ENCODE data around the gene PCCA.
"Not testable (repeated sequence)": the region's sequence is repeated elsewhere in the genome, so short reads cannot be mapped to it uniquely, and the experiment has no call there.

Gene PCCA

GRCh38 chr13:100245104-100245503 is 156.2 kb downstream of the PCCA start:
- no peak for DNase-seq (ENCODE audit: low read depth in 2 of 2)

GRCh38 chr13:100247937-100248336 is 159.0 kb downstream of the PCCA start:
- DNase-seq (ENCODE audit: low read depth in 2 of 2) = no peak

DNA sequence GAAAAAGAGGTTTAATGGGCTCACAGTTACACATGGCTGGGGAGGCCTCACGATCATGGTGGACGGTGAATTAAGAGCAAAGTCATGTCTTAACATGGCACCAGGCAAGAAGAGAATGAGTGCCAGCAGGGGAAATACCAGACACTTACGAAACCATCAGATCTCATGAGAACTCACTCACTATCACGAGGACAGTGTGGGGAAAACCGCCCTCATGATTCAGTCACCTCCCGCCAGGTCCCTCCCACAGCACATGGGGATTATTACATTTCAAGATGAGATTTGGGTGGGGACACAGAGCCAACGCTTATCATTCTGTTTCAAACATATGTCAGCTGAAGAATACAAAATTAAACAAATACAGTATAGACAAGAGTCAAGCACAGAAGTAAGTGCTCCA is 165.1 kb downstream of the PCCA start:
- DNase-seq (ENCODE audit: low read depth in 2 of 2) = no peak

DNA sequence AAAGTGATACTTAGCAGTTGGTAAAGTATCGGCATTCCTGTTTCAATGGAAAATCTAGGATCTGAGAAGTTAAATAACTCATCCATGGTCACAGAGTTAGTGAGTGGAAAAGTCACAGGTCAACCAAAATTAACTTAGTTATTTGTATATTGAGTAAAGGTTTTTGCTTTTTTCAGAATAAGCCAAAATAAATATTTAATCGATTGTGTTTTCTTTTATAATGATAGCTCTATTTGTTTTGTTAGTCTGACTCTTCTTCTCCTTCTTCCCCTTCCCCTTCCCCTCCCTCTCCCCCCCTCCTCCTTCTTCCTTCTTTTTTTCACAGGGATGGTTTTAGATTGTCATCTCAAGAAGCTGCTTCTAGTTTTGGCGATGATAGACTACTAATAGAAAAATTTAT is 173.5 kb downstream of the PCCA start:
- no peak for DNase-seq (ENCODE audit: low read depth in 2 of 2)

- DNase-seq (ENCODE audit: low read depth in 2 of 2) = no peak
These were observed 177.1 kb downstream of the PCCA start for GRCh38 chr13:100266026-100266425.

DNA sequence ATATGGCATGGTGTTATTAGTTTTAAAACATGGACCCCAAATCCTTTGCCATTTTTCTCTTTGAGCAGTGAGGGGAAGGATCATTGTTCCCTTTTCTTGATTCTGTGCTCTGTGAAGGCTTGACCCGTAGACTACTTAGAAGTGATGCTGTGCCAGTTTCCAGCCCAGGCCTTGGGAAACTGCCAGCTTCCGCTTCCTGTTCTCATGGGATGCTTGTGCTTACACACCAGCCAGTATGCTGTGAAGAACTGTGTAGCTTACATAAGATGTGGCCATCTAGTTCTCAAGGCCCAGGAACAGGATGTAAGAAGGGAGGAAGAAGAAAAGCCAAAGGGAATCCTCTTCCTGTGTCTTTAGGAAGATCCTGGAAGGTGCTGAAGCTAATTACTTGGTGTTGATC is 180.9 kb downstream of the PCCA start:
- DNase-seq (ENCODE audit: low read depth in 2 of 2) = no peak

DNA sequence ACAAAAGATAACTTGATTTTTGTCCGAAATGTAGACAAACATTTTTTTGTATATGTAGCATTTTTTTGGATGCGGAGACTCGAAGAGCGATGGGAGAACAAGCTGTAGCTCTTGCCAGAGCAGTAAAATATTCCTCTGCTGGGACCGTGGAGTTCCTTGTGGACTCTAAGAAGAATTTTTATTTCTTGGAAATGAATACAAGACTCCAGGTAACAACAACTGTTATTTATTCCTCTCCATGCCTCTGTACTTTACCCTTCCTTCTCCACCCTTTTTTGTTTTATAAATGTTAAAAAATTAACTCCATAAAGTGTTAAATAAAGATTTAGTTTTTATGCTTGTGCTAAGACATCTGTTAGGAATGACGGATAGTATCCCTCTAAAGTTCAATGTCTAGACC is 184.2 kb downstream of the PCCA start:
- no peak for DNase-seq (ENCODE audit: low read depth in 2 of 2)

DNA sequence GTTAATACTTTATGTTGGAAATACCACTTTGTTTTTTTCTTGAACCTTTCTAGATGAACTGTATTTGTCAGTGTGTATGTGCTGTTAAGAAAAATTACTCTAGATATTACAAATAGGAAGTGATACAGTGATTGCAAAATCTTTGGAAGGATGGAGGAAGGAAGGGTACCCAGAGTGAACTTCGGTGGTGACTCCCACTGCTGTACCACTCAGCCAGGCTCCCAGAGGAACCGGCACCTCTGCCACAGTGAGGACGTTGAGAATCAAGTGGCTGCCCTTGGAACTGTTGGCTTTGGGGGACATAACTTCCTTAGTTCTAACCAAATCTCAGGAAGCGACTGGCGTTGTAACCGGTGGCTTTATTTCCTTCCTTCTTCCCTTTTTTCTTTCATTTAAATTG is 184.7 kb downstream of the PCCA start:
- no peak for DNase-seq (ENCODE audit: low read depth in 2 of 2)

DNA sequence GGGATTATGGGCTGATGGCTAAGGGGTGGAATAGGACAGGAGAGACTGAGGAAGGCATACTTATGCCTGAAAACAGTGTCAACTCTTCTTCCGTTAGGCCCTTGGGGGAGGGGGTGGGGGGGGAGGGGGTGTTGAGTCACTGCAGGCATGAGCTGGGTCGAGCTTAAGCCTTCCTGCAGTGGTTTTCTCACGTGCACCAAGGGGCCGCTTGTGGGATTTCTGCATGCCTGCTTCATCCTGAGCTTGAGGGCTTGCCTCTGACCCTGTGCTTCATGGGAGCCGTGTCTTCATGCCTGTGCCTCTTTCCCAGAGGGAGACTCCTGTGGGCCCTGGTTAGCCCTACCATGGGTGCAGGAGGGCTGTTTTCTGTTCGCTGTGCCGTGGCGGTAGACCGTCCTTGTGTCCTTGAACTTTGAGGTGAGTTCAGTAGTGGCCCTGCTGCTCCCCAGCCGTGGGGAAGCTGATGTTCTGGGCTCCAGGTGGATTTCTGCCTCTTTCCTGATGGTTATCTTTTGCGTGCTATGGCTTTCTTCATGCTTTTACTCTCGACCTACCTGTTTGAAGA is 186.1 kb downstream of the PCCA start:
- DNase-seq (ENCODE audit: low read depth in 2 of 2) = no peak

- no peak for DNase-seq (ENCODE audit: low read depth in 2 of 2)
These were observed 186.9 kb downstream of the PCCA start for GRCh38 chr13:100275746-100276145.

DNA sequence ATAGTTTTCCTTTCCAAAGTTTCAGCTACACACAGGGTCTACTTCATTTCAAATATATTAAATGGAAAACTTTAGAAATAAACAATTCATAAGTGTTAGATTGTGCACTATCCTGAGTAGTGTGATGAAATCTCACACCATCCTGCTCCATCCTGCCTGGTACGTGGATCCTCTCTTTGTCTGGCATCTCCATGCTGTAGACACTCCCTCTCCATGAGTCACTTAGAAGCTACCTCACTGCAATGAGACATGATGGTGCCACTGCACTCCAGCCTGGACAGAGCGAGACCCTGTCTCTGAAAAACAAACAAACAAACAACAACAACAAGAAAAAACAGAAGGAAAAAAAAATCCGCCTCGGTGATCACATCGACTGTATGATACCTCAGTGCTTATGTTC is 191.8 kb downstream of the PCCA start:
- DNase-seq (ENCODE audit: low read depth in 2 of 2) = no peak

- DNase-seq (ENCODE audit: low read depth in 2 of 2) = not testable (repeated sequence)
These were observed 193.4 kb downstream of the PCCA start for GRCh38 chr13:100282306-100282705.

- DNase-seq (ENCODE audit: low read depth in 2 of 2) = no peak
These were observed 201.4 kb downstream of the PCCA start for GRCh38 chr13:100290165-100290801.

GRCh38 chr13:100291624-100292023 is 202.7 kb downstream of the PCCA start:
- DNase-seq (ENCODE audit: low read depth in 2 of 2) = no peak

DNA sequence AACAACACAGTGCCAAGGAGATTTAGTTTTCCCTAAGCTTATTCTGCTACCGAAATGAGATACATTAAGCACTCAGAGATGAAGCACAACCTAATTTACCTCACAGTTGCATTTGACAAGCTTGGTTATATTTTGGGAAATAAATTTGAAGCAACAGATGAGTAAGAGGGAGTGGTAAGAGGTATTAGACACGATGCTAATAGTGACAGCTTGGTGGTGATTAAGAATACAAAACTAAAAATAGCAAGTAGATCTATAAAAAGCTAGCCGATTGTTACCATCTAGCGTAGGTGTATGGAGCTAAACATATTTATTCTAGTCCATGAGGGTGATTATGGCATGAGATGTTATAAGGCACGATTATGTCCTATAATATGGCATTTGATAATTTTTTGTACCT is 208.5 kb downstream of the PCCA start:
- no peak for DNase-seq (ENCODE audit: low read depth in 2 of 2)

DNA sequence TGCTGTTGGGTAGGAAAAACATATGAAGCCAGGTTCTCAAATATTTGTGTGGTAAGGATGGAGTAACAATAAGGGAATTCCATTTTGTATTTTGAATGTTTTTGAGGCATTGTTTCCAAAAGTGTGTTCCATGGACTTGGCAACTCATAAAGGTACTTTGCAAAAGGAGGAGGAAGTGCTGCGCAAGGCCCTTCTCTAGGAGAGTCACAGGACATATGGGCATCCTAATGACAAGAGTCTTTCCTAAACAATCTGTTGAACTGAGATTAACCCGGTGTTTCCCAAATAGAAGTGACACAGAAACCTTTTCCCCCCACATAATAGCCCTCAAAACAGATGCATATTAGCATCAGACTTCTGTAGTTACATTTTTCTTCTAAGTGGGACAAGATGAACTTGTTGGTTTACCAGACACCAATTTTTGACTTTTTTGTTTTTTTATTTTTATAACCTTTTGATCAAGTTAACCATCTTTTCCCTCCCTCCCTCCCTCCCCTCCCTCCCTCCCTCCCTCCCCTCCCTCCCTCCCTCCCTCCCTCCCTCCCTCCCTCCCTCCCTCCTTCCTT is 209.3 kb downstream of the PCCA start:
- DNase-seq (ENCODE audit: low read depth in 2 of 2) = no peak

GRCh38 chr13:100298691-100299090 is 209.8 kb downstream of the PCCA start:
- DNase-seq (ENCODE audit: low read depth in 2 of 2) = no peak

DNA sequence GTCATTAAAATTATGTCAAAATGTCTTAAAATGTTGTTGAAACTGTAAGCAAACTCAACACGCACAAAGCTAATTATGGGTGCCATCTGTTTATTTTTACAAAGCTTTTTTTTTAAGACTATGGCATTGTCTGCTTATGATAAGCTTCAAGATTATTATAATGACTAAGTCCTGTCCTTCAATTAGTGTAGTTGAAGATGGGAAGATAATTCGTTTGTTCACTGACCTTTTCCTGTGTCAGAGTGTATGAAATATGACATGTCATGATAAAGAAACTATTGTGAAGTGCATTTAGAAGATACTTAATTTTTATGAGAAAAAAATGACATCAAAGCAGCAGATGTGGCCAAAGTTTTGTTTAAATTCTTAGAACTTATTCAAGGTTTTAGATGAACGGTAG is 211.3 kb downstream of the PCCA start:
- DNase-seq (ENCODE audit: low read depth in 2 of 2) = no peak

DNA sequence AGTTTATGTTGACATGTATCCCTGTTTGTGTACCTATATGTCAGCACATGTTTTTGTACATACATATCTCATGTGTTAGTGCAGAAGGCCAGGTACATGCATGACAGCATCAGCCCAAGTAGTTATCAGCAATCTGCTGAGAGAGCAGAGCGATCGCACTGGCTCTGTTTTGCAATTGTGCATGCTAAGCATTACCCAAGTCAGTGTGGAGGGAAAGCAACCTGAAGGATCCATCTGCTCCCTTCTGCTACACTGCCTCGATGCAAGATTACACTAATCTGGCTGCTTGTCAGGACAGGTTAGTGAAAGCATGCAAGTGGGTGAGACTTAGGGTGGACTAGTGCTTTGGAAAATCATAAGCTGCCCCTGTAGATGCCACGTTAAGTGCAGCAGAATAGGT is 211.8 kb downstream of the PCCA start:
- no peak for DNase-seq (ENCODE audit: low read depth in 2 of 2)

GRCh38 chr13:100301418-100301817 is 212.5 kb downstream of the PCCA start:
- DNase-seq (ENCODE audit: low read depth in 2 of 2) = no peak

- no peak for DNase-seq (ENCODE audit: low read depth in 2 of 2)
These were observed 213.5 kb downstream of the PCCA start for GRCh38 chr13:100302391-100302790.

DNA sequence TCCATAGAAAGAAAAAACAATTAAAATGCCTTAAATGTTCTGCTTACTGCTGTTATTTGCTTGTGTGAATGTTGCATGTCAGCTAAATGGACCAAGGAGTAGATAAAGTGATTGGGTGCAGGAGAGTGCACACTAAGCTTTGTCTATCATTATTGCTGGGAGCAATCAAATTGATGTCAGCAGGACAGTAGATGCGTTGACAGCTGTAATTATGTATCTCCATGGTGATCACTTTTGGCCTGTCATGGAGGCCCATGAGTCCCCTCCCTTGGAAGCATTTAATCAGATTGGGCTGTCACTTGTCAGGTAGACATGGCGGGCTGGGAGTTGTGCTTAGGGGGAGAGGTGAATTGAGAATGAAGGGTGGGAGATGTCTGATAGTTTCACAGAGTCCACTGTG is 215.3 kb downstream of the PCCA start:
- DNase-seq (ENCODE audit: low read depth in 2 of 2) = no peak

GRCh38 chr13:100305398-100305797 is 216.5 kb downstream of the PCCA start:
- no peak for DNase-seq (ENCODE audit: low read depth in 2 of 2)

DNA sequence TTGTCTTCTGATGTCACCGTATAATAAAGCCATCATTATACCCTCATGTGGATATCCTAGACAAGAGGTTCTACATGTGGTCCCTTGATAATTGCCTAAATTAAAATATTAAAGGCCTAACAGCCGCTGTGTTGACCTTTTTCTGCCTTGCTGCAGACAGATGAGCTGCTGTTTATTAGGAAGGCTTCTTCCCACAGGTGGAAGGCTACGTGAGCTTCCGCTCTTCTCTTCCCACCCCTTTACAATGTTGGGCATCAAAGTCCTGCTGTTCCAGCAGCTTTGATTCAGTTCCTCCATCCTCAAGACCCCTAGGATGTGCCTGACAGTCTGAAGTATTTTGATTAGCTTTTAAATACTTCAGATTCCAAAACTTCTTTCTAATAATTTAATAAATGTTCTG is 217.1 kb downstream of the PCCA start:
- no peak for DNase-seq (ENCODE audit: low read depth in 2 of 2)

Data from stimulated activated CD8-positive, alpha-beta memory T cell treated with anti-CD3 and anti-CD28 coated beads, Interleukin-15, amount 100 ng/mL, for 4 hours (primary cell).